ENCODE measurements around the gene AUTS2. TPM values are rescaled to one million over a fixed set of nuclear protein-coding genes. Genes with fewer than 3 reads are reported as not detected.
A peak's percentile ranks its signal among the peaks of the same experiment; 100 is the strongest.

Gene AUTS2
- polyA plus RNA-seq, 4 donors = 69.8 to 109 (median 76.8) TPM

DNA sequence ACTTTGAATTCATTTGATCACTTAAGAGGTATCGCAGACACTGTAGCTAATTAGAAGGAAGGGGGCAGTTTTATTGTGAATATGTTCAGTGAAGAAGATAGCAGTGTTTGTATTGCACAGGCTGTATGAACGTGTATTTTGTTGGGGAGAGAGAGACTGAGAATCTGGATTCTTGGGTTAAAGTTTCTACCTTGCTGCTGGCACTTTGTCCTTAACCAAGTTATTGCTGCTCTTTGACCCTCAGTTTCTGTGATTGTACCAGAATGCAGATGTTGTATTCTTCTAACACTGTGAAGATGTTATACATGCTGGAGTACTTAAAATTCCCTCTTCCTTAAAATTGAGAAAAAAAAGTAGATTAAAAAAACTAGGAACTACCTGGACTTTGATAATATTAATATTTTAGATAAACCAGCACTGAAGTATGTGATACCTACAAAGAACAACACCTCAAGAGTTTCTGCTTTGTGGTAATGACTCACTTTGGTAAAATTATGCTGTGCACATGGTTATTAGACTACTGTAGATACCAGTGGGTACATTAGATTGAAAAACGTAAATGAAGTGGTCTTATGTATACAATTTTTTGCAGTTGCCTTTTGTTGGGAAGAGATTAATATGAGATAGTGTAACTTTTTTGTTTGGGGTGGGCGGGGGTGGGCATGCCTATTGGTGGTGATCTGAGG, 321.3 kb downstream of the AUTS2 start:
- no peak for DNase-seq (ENCODE audit: low read depth in 4 of 4, low spot score in 3 of 4)

GRCh38 chr7:69920797-69921196, 322.5 kb downstream of the AUTS2 start:
- no peak for DNase-seq (ENCODE audit: low read depth in 4 of 4, low spot score in 3 of 4)

DNA sequence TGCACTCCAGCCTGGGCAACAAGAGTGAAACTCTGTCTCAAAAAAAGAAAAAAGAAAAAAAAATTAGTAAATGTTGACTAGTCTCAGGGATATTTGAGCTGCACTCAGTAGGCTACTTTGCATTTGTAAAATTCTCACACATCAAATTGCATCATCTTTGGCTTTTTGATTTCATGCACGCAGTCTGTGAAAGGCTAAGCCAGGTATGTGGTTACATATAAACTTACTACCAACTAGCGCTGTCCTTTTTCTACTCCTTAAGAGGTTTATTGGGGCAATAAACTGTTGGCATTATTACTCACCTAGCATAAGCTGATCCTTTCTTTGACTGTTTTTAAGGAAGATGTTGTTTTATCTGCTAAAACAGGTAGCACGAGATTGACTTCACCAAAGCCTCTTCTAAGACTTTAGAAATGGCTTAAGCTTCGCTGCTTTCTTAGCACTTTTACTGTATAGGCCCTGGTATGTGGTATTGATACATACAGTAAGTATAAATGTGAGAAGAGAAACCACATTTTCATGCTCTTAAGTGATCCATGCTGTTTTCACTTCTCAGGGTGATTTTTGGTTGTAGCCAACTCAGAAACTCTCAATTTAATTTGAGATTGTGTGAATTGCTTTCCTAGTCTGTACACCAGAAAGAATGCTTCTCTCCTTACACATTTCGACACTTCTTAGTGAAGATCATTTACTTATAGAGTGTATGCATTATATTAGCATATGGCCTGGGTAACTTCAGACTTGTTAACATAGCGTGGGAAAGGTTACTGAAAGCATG, 323.9 kb downstream of the AUTS2 start:
- DNase-seq (ENCODE audit: low read depth in 4 of 4, low spot score in 3 of 4) = no peak

- no peak for DNase-seq (ENCODE audit: low read depth in 4 of 4, low spot score in 3 of 4)
These were observed 329.2 kb downstream of the AUTS2 start for GRCh38 chr7:69927461-69927860.

- DNase-seq (ENCODE audit: low read depth in 4 of 4, low spot score in 3 of 4) = no peak
These were observed 330.3 kb downstream of the AUTS2 start for GRCh38 chr7:69928621-69929020.

DNA sequence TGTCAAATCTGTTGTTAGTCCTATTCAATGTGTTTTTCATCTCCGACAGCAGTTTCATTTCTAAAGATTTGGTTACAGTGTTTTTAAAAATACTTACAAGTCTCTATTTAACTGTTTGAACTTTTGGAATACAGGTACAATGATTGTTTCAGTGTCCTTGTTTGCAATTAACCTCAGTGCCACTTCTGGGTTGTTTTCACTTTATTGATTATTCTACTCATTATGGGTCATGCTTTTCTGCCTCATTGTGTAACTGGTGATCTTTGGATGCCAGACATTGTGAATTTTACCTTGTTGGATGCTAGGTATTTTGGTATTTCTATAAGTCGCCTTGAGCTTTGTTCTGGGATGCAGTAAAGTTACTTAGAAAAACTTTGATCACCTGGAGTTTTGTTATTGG, 331.3 kb downstream of the AUTS2 start:
- no peak for DNase-seq (ENCODE audit: low read depth in 4 of 4, low spot score in 3 of 4)

- DNase-seq (ENCODE audit: low read depth in 4 of 4, low spot score in 3 of 4) = peak in 3 of 4 donors; percentile 26 to 29 (median 27)
These were observed 333.9 kb downstream of the AUTS2 start for GRCh38 chr7:69932034-69932628.

GRCh38 chr7:69934144-69934903, 336.0 kb downstream of the AUTS2 start:
- DNase-seq (ENCODE audit: low read depth in 4 of 4, low spot score in 3 of 4) = no peak

DNA sequence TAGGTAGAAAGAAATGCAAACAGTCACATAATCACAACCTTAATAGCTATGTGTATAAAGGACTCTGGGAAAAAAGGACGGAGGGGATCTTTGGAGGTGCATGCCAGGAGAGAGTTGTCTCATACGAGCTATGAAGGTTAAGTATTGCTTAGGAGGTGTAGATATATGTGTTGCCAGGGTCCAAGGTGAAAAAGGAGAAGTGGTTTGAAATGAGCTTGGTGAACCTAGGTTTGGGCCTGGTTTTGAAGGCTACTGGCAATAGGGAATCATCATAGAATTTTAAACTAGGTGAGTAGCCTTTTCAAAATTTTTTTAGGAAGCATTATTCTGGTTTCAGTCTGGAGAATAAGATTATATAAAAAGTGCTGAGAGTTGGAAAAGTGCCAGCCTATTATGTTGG, 336.8 kb downstream of the AUTS2 start:
- no peak for DNase-seq (ENCODE audit: low read depth in 4 of 4, low spot score in 3 of 4)

GRCh38 chr7:69937097-69937496, 338.8 kb downstream of the AUTS2 start:
- no peak for DNase-seq (ENCODE audit: low read depth in 4 of 4, low spot score in 3 of 4)

GRCh38 chr7:69939317-69939716, 341.0 kb downstream of the AUTS2 start:
- no peak for DNase-seq (ENCODE audit: low read depth in 4 of 4, low spot score in 3 of 4)

DNA sequence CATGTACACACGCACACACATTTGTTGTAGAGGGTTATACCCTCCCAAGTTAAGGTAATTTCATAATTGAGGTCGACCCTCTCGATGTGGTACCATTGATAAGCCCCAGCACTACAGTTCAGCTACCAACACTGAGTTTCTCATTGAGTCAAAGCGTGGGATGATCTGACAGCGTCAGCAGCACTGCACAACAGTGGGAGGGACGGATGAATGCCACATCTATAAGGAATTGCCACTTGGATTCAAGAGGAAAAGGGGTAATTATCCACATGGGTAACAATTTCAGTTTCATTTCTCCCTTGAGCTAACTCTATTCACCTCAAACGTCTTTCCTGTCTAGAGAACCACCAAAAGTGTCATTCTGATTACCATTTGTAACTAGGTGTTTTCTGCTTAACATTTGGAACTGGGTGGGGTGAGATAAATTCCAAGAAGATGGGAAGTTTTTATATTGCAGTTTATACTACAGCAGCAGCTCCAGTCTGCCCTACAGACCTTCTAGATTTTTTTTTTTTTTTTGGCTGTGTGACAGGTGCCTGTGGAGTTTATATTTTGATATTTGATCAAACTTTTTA, 342.9 kb downstream of the AUTS2 start:
- DNase-seq (ENCODE audit: low read depth in 4 of 4, low spot score in 3 of 4) = no peak

DNA sequence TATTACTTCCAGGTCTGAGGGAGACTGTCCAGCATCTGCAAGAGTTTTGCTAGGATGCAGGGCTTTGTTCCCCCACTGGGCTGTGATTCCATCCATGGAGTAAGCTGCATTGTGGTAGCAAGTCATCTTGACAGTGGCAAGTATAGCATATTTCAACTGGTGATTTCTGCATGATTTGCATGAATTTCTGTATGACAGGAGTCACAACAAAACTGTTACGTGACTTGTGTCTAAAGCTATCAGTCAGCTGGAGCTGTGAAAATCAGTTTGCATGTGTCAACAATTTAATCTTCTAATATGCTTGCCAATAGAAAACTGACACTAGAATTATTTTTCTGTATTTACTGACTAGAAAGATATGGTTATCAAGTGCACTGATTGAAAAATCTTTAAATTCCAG, 344.3 kb downstream of the AUTS2 start:
- no peak for DNase-seq (ENCODE audit: low read depth in 4 of 4, low spot score in 3 of 4)

DNA sequence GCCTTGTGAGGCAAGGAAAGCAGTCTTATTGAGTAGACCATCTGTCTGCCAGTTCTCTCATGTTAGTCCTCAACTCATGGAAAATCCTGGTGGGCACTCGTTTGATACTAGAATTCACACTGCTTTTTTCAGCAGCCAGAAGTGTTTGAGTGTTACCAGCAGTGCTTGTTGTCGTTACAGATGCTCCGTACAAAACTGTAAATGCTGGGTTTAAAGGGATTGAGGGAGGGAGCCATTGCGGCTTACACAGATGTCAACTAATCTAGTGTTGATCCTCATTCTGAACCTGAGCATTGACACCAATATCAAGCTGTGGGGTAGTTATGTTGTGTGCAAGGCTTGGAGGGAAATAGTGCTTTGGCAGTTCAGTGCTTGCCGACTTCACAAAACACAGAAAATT, 348.6 kb downstream of the AUTS2 start:
- no peak for DNase-seq (ENCODE audit: low read depth in 4 of 4, low spot score in 3 of 4)

GRCh38 chr7:69947998-69948397, 349.7 kb downstream of the AUTS2 start:
- no peak for DNase-seq (ENCODE audit: low read depth in 4 of 4, low spot score in 3 of 4)

DNA sequence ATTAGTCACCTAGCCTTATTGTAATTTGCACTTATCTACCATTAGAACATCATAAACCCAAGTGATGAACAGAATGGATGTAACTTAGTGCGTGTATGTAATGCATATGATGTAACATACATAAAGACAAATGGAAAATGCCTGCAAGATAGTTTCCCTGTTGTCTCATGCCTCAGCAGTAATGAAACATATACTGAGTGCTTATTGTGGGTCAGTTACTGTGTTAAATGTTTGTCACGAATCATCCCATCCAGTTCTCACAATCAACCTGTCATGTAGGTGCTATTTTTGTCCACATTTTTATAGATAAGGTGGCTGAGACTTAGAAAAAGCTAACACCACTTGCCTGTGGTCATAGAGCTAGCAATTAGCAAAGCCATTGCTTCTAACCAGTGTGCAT, 350.8 kb downstream of the AUTS2 start:
- no peak for DNase-seq (ENCODE audit: low read depth in 4 of 4, low spot score in 3 of 4)

DNA sequence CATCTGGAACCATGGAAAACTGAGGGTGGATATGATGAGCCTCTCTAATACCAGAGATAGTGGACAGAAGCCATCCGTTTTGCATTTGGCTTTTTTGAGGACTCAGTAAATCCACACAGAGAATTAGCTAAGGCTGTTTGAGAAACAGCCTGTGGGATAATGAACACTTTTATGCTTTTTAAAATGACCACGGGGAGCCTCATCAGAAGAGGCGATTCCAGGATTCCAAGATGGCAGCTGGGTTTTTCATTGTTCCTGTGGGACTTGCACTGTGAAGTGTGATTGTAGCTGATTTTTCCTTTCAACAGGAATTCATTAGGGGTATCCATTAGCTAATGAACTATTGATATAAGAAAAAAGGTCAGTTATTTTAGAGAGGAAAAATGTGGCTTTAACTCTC, 353.2 kb downstream of the AUTS2 start:
- DNase-seq (ENCODE audit: low read depth in 4 of 4, low spot score in 3 of 4) = no peak

- no peak for DNase-seq (ENCODE audit: low read depth in 4 of 4, low spot score in 3 of 4)
These were observed 355.1 kb downstream of the AUTS2 start for GRCh38 chr7:69953136-69954067.

DNA sequence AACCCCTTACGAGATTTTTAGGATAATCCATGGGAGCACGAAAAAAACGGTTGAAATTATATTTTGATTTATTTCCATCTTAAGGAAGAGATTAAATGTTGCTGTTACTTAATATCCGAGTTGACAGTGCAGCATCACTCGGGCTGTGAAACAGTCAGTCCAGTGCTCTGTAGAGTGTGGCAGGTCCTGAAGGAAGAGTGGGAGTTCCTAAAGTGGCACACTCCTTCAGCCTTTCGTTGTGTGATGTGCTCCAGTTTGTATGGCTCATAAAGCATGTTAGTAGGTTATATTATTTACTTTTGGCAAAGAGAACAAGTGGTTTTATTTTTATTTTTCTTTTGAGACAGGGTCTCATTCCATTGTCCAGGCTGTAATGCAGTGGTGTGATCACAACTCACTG, 358.3 kb downstream of the AUTS2 start:
- DNase-seq (ENCODE audit: low read depth in 4 of 4, low spot score in 3 of 4) = no peak

DNA sequence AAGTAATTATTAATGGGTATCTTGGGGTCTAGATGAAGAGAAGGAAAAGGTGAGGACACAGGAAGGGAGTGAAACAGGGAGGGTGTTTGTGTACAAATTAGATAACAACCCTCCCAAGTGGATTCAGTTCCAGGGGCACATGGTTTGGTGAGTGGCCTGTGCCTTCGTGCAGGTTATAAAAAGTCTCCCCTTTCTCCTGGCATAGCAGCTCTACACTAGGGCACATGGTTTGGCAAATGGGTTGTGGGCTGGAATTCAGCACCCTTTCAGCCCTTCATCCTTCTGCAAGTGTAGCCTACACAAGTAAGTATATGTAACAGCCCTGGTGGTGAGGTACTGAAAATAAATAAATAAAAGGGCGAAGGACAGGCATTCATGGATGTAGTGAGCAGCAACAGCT, 359.4 kb downstream of the AUTS2 start:
- DNase-seq (ENCODE audit: low read depth in 4 of 4, low spot score in 3 of 4) = no peak

Measured in left renal pelvis (tissue), 4 donors.